ENCODE results near the gene TEX13B. TPM values are rescaled to one million over a fixed set of nuclear protein-coding genes. Genes with fewer than 3 reads are reported as not detected.

The TEX13B gene
- total RNA-seq, 1 experiment from 2014 or later, result not detected

GRCh38 chrX:107996124-107996523 is 14.0 kb upstream of the TEX13B start:
- intact Hi-C loops (cut with micrococcal nuclease), result no loop called here
- H3K4me3 Mint-ChIP-seq (ENCODE audit: unreplicated experiment), result no peak overlapping the region
- DNase-seq (ENCODE audit: unreplicated experiment), result no peak
- H3K27ac Mint-ChIP-seq (ENCODE audit: low read depth, unreplicated experiment), result no peak overlapping the region
- ChIA-PET POLR2A (no interaction called here), CTCF (no interaction called here)
- TF ChIP-seq, protein P1, sequence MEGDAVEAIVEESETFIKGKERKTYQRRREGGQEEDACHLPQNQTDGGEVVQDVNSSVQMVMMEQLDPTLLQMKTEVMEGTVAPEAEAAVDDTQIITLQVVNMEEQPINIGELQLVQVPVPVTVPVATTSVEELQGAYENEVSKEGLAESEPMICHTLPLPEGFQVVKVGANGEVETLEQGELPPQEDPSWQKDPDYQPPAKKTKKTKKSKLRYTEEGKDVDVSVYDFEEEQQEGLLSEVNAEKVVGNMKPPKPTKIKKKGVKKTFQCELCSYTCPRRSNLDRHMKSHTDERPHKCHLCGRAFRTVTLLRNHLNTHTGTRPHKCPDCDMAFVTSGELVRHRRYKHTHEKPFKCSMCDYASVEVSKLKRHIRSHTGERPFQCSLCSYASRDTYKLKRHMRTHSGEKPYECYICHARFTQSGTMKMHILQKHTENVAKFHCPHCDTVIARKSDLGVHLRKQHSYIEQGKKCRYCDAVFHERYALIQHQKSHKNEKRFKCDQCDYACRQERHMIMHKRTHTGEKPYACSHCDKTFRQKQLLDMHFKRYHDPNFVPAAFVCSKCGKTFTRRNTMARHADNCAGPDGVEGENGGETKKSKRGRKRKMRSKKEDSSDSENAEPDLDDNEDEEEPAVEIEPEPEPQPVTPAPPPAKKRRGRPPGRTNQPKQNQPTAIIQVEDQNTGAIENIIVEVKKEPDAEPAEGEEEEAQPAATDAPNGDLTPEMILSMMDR (IDR thresholded peaks at IDR 0.05; ENCODE audit: unreplicated experiment), result no peak
- no TSS peak for BruUV-seq (replicated peaks)
- H3K36me3 Mint-ChIP-seq (ENCODE audit: insufficient read depth, unreplicated experiment), result peaks cover 12% of the 10 kb centered on the region
- H3K4me1 Mint-ChIP-seq (ENCODE audit: insufficient read depth, unreplicated experiment), result peaks cover 6% of the 10 kb centered on the region
- peaks cover 32% of the 10 kb centered on the region for H3K27me3 Mint-ChIP-seq (ENCODE audit: insufficient read depth, unreplicated experiment)
- no peaks in the 10 kb centered on the region for H3K9me3 Mint-ChIP-seq (ENCODE audit: unreplicated experiment)

- TF ChIP-seq, protein P1 (IDR thresholded peaks at IDR 0.05; ENCODE audit: unreplicated experiment), result no peak
- no peak overlapping the region for H3K27ac Mint-ChIP-seq (ENCODE audit: low read depth, unreplicated experiment)
- CTCF ChIA-PET, result no interaction called here
- intact Hi-C loops (cut with micrococcal nuclease), result no loop called here
- H3K4me1 Mint-ChIP-seq (ENCODE audit: insufficient read depth, unreplicated experiment), result no peaks in the 10 kb centered on the region
- POLR2A ChIA-PET, result no interaction called here
- no peak for DNase-seq (ENCODE audit: unreplicated experiment)
- no TSS peak for BruUV-seq (replicated peaks)
- H3K9me3 Mint-ChIP-seq (ENCODE audit: unreplicated experiment), result peaks cover 13% of the 10 kb centered on the region
- no peaks in the 10 kb centered on the region for H3K36me3 Mint-ChIP-seq (ENCODE audit: insufficient read depth, unreplicated experiment)
- no peak overlapping the region for H3K4me3 Mint-ChIP-seq (ENCODE audit: unreplicated experiment)
- H3K27me3 Mint-ChIP-seq (ENCODE audit: insufficient read depth, unreplicated experiment), result peaks cover 58% of the 10 kb centered on the region
Observed at GRCh38 chrX:107985033-107985432, 2.9 kb upstream of the TEX13B start.

DNA sequence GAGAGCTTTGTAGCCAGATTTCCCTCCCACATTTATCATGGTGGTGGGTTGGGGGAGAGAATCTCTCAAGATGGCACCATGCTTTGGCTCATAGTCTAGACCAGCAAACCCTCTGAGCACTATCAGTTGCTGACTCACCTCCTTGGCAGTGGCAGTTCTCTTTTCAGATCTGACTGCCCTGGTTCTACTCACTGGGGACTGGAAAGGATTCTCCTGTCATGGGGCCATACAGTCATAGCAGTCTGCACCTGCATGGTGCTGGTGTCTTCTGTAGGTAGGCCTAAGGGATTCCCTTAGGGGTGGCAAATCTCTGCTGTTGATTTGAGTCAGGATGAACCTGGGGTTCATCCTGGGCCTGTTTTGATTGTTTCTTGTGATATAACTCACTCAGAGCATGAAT is 2.6 kb downstream of the TEX13B start:
- no peaks in the 10 kb centered on the region for H3K4me1 Mint-ChIP-seq (ENCODE audit: insufficient read depth, unreplicated experiment)
- no peaks in the 10 kb centered on the region for H3K9me3 Mint-ChIP-seq (ENCODE audit: unreplicated experiment)
- no peak overlapping the region for H3K27ac Mint-ChIP-seq (ENCODE audit: low read depth, unreplicated experiment)
- DNase-seq (ENCODE audit: unreplicated experiment), result no peak
- intact Hi-C loops (cut with micrococcal nuclease), result loop anchor here (10.0 kb wide), 1 partner anchor 305 kb away; no protein-coding TSS in a partner anchor
- BruUV-seq (replicated peaks), result no TSS peak
- H3K27me3 Mint-ChIP-seq (ENCODE audit: insufficient read depth, unreplicated experiment), result peaks cover 74% of the 10 kb centered on the region
- no peaks in the 10 kb centered on the region for H3K36me3 Mint-ChIP-seq (ENCODE audit: insufficient read depth, unreplicated experiment)
- CTCF ChIA-PET, result interaction anchor here (1.0 to 1.7 kb wide), 3 partner anchors 11 to 82 kb away, joined by 3 to 10 read pairs (median 6); no protein-coding TSS in a partner anchor
- no peak overlapping the region for H3K4me3 Mint-ChIP-seq (ENCODE audit: unreplicated experiment)
- TF ChIP-seq, protein P1 (IDR thresholded peaks at IDR 0.05; ENCODE audit: unreplicated experiment), result no peak
- POLR2A ChIA-PET, result interaction anchor here (0.8 kb wide), 1 partner anchor 22 kb away, joined by 3 read pairs; no protein-coding TSS in a partner anchor

DNA sequence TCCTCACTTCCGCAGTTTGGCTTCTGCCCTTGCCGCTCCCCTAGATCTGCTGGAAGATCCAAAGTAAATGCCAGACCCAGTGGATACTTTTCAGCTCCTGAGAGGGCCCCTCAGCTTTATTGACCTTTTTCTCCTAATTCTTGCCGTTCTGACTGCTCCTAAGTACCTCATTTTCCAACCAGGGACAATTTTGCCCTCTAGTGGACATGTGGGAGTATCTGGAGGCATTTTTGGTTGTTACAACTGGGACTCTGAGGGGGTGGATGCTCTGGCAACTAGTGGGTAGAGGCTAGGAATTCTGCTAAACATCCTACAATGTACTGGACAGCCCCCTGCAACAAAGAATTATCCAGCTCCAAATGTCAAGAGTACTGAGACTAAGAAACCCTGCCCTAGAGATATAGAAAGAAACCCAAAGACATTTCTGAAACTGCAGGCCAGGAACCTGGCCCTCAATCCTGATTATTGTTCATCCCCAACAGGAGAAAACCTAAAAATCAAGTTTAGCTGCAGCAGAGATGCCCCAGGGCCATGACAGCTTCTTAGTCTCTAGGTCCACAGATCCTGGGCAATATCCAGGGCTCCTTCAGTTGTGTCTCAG is 3.4 kb downstream of the TEX13B start:
- TF ChIP-seq, protein P1 (IDR thresholded peaks at IDR 0.05; ENCODE audit: unreplicated experiment), result peak; percentile 61
- ChIA-PET CTCF (interaction anchor here (0.6 to 1.7 kb wide), 7 partner anchors 10 to 953 kb away, joined by 3 to 10 read pairs (median 4); no protein-coding TSS in a partner anchor), POLR2A (interaction anchor here (0.7 to 0.8 kb wide), 2 partner anchors 23 to 59 kb away, joined by 3 read pairs; no protein-coding TSS in a partner anchor)
- BruUV-seq (replicated peaks), result no TSS peak
- H3K4me3 Mint-ChIP-seq (ENCODE audit: unreplicated experiment), result no peak overlapping the region
- peaks cover 74% of the 10 kb centered on the region for H3K27me3 Mint-ChIP-seq (ENCODE audit: insufficient read depth, unreplicated experiment)
- peak; percentile 59 for DNase-seq (ENCODE audit: unreplicated experiment)
- intact Hi-C loops (cut with micrococcal nuclease), result loop anchor here (1.0 to 10.0 kb wide), 2 partner anchors 93 to 304 kb away; no protein-coding TSS in a partner anchor
- peak overlapping the region; percentile 11 for H3K27ac Mint-ChIP-seq (ENCODE audit: low read depth, unreplicated experiment)
- no peaks in the 10 kb centered on the region for H3K9me3 Mint-ChIP-seq (ENCODE audit: unreplicated experiment)
- H3K4me1 Mint-ChIP-seq (ENCODE audit: insufficient read depth, unreplicated experiment), result no peaks in the 10 kb centered on the region
- H3K36me3 Mint-ChIP-seq (ENCODE audit: insufficient read depth, unreplicated experiment), result no peaks in the 10 kb centered on the region

Data from MCF 10A (cell line).